K562 (cell line): ENCODE results near the gene KLRK1. TPM values are rescaled to one million over a fixed set of nuclear protein-coding genes. Genes with fewer than 3 reads are reported as not detected.

Experiments
- ATAC-seq: fragments of 200-7000 bp; cut with Tn5 transposase; 3 replicates; pipeline ENCODE4 v1.9.1; 2020; ENCODE audit warnings: moderate library complexity
- BruUV-seq: library from RNA; stranded (reverse); fragments of 400-500 nt; replicated peaks from 2 replicates; lab custom pipeline; 2021; lab: Mats Ljungman, UMichigan
- CTCF ChIA-PET: fragments of 300-600 bp; formaldehyde crosslinking; extraction: SDS; loops from one replicate; lab custom pipeline; 2021; ENCODE audit warnings: low intra/inter-chr PET ratio; lab: Yijun Ruan, JAX
- POLR2A ChIA-PET: fragments of 300-600, 350-650 bp; sonication (Branson Sonifier 250); formaldehyde crosslinking; extraction: SDS; loops from one replicate; lab custom pipeline; 2021; ENCODE audit warnings: antibody characterized with exemption, inconsistent platforms; lab: Yijun Ruan, JAX
- DNase-seq, 4 experiments: peaks; one replicate each; pipeline versions ENCODE4 v3.0.0 to v3.0.0-alpha.2; 2011 to 2018; ENCODE audit warnings: low spot score in 3 of 4, mixed read lengths in 3 of 4; ENCODE audit errors: extremely low read depth in 1 of 4
- FAIRE-seq: peaks from 2 replicates; lab custom pipeline; 2011; peaks lifted over from hg19 to GRCh38; lab: Jason Lieb, UNC
- H2AFZ ChIP-seq: 2 replicates; pipeline ENCODE4 v1.6.0; 2011; ENCODE audit warnings: low read depth, low read length, control low read depth, inconsistent platforms
- H3K27ac ChIP-seq: fragments of 200-600 bp; 3 replicates; pipeline ENCODE4 v1.8.0; 2011; ENCODE audit warnings: low read depth, mild to moderate bottlenecking, control low read depth, inconsistent platforms, low read length, moderate library complexity, mixed read lengths; ENCODE audit errors: extremely low read depth
- H3K27me3 ChIP-seq, 2 experiments: fragments of 300-600 bp in 1 of 2; 2 replicates in 1 of 2; 3 replicates in 1 of 2; pipeline versions ENCODE4 v1.6.0 to v1.8.0; 2011; ENCODE audit warnings: inconsistent platforms in 2 of 2, low read length in 2 of 2, mild to moderate bottlenecking in 1 of 2, mixed read lengths in 1 of 2, moderate library complexity in 1 of 2; ENCODE audit not compliant: control insufficient read depth in 2 of 2, insufficient read depth in 2 of 2
- H3K36me3 ChIP-seq: fragments of 300-600 bp; 3 replicates; pipeline ENCODE4 v1.8.0; 2011; ENCODE audit warnings: mild to moderate bottlenecking, low read length, inconsistent platforms; ENCODE audit not compliant: control insufficient read depth, insufficient read depth
- H3K4me1 ChIP-seq, 2 experiments: fragments of 200-600 bp in 1 of 2; replicated peaks in 1 of 2; 2 replicates in 1 of 2; 3 replicates in 1 of 2; pipeline versions ENCODE4 v1.5.1 to v1.8.0; 2011; ENCODE audit warnings: inconsistent platforms in 2 of 2, low read length in 2 of 2, mild to moderate bottlenecking in 1 of 2, mixed read lengths in 1 of 2, moderate library complexity in 1 of 2; ENCODE audit not compliant: control insufficient read depth in 2 of 2, insufficient read depth in 2 of 2
- H3K4me2 ChIP-seq: 2 replicates; pipeline ENCODE4 v1.6.1; 2011; ENCODE audit warnings: low read length, control low read depth, inconsistent platforms, mixed read lengths; ENCODE audit not compliant: insufficient read depth
- H3K4me3 ChIP-seq: fragments of 200-600 bp; sonication (generic), shearing (Covaris generic); 2 replicates; pipeline ENCODE4 v1.5.1; 2016; ENCODE audit warnings: control low read depth, inconsistent platforms
- H3K79me2 ChIP-seq: fragments of 200-600 bp; 3 replicates; pipeline ENCODE4 v1.8.0; 2011; ENCODE audit warnings: low read length, inconsistent platforms; ENCODE audit not compliant: control insufficient read depth, insufficient read depth
- H3K9ac ChIP-seq, 2 experiments: 2 replicates each; pipeline versions ENCODE4 v1.6.0 to v1.6.1; 2011; ENCODE audit warnings: low read depth in 2 of 2, low read length in 2 of 2, control low read depth in 1 of 2, inconsistent platforms in 1 of 2, mild to moderate bottlenecking in 1 of 2, mixed read lengths in 1 of 2; ENCODE audit not compliant: insufficient read depth in 1 of 2
- H3K9me1 ChIP-seq: one replicate; pipeline ENCODE4 v1.6.0; 2011; ENCODE audit warnings: inconsistent platforms, mild to moderate bottlenecking, low read length, moderate library complexity; ENCODE audit not compliant: control insufficient read depth, insufficient read depth
- H3K9me3 ChIP-seq: replicated peaks from 2 replicates; pipeline ENCODE4 v1.5.1; 2011; ENCODE audit warnings: low read depth, low read length, inconsistent platforms; ENCODE audit not compliant: control insufficient read depth, insufficient read depth
- H4K20me1 ChIP-seq: replicated peaks from 2 replicates; pipeline ENCODE4 v1.6.1; 2011; ENCODE audit warnings: low read length, inconsistent platforms, mixed read lengths; ENCODE audit not compliant: control insufficient read depth, insufficient read depth
- CBX1 ChIP-seq: sonication (generic); IDR thresholded peaks from 2 replicates; pipeline ENCODE4 v1.6.1; 2016; ENCODE audit warnings: antibody characterized with exemption, low read depth, mild to moderate bottlenecking
- HDGF ChIP-seq: fragments of 450-650 bp; IDR thresholded peaks from 2 replicates; pipeline ENCODE4 v1.6.1; 2016
- JUND ChIP-seq, 2 experiments: IDR thresholded peaks; 2 replicates in 1 of 2; 3 replicates in 1 of 2; pipeline ENCODE4 v1.6.1; 2011; ENCODE audit warnings: borderline replicate concordance in 2 of 2, low read depth in 2 of 2, low read length in 2 of 2, improper control_type of control experiment in 1 of 2, missing biosample characterization in 1 of 2, missing genetic modification characterization in 1 of 2, missing genetic modification reagents in 1 of 2
- MCM2 ChIP-seq: fragments of 450-650 bp; IDR thresholded peaks from 2 replicates; pipeline ENCODE4 v1.6.1; 2017; ENCODE audit warnings: low read depth, mild to moderate bottlenecking
- MIER1 ChIP-seq: fragments of 450-650 bp; IDR thresholded peaks from 2 replicates; pipeline ENCODE4 v1.6.1; 2016; ENCODE audit warnings: antibody characterized with exemption, mild to moderate bottlenecking, low read depth
- ZKSCAN3 ChIP-seq: fragments of 250-450 bp; sonication (Bioruptor Pico); IDR thresholded peaks from 2 replicates; pipeline ENCODE4 v1.4.0; 2020
- ZNF121 ChIP-seq: sonication (generic); formaldehyde crosslinking; conservative IDR thresholded peaks from 2 replicates; pipeline ENCODE4 v1.8.0; 2022; ENCODE audit warnings: missing genetic modification reagents
- ZNF197 ChIP-seq: fragments of 200-800 bp; sonication (Bioruptor generic); IDR thresholded peaks from 2 replicates; pipeline ENCODE4 v1.6.1; 2016; ENCODE audit warnings: low read depth, missing genetic modification characterization, missing compliant biosample characterization
- ZNF316 ChIP-seq: fragments of 450-650 bp; IDR thresholded peaks from 2 replicates; pipeline ENCODE4 v1.6.1; 2016
- ZNF79 ChIP-seq: fragments of 250-450 bp; sonication (Bioruptor Pico); IDR thresholded peaks from 2 replicates; pipeline ENCODE4 v1.4.0; 2020; ENCODE audit warnings: low read depth, mild to moderate bottlenecking, moderate library complexity
- WGBS: fragments of 100-300 bp; shearing (Covaris generic); methylation state at CpG from one replicate; pipeline ENCODE4 v1.1.6; 2016; ENCODE audit warnings: low coverage, mixed read lengths; ENCODE audit not compliant: insufficient coverage; ENCODE audit errors: missing lambda C conversion rate; 5-methylcytosine and 5-hydroxymethylcytosine counted together
- in situ Hi-C: fragments of 300-500 bp; cut with MboI; formaldehyde crosslinking; loops from 4 replicates; pipeline ENCODE4 v1.15.0; 2018; ENCODE audit warnings: inconsistent platforms, mixed read lengths
- intact Hi-C: fragments of 100-400 bp; cut with micrococcal nuclease; formaldehyde crosslinking; loops from 2 replicates; pipeline ENCODE4 v1.14.2; 2022
- polyA plus RNA-seq, 8 experiments: library from polyadenylated mRNA; depleted of rRNA in 4 of 8; stranded (reverse) in 5 of 8; unstranded in 3 of 8; fragments of >200 nt; fragmentation: Nextera tagmentation in 2 of 8; fragmentation: Illumina TruSeq in 1 of 8; extraction: Ambion mirVana in 2 of 8; extraction: Trizol in 1 of 8; gene quantifications; 2 replicates each; pipeline versions ENCODE4 v1.2.1 to v1.2.3, GENCODE V29; 2011 to 2014; ENCODE audit warnings: inconsistent platforms in 1 of 8, missing spikeins in 1 of 8
- total RNA-seq, 7 experiments: library from RNA; depleted of rRNA in 6 of 7; stranded (reverse); fragments of >200 nt in 6 of 7; fragmentation: Illumina TruSeq in 2 of 7; extraction: Trizol in 2 of 7; gene quantifications; 2 replicates each; pipeline versions ENCODE4 v1.2.1 to v1.2.3, GENCODE V29; 2011 to 2021; ENCODE audit warnings: low replicate concordance in 1 of 7
- TF ChIP-seq, protein P1 (sequence below), 2 experiments: IDR thresholded peaks; 2 replicates each; pipeline ENCODE4 v1.6.1; 2011; ENCODE audit warnings: borderline replicate concordance in 1 of 2, control low read depth in 1 of 2, low read depth in 1 of 2, low read length in 1 of 2, mild to moderate bottlenecking in 1 of 2, mixed read lengths in 1 of 2, moderate library complexity in 1 of 2; ENCODE audit not compliant: insufficient read depth in 1 of 2, insufficient read length in 1 of 2, poor library complexity in 1 of 2, severe bottlenecking in 1 of 2; ENCODE audit errors: extremely low read depth in 1 of 2
- TF ChIP-seq, protein P2 (sequence below): fragments of 450-650 bp; formaldehyde crosslinking; IDR thresholded peaks from 2 replicates; pipeline ENCODE4 v1.4.0; 2022; ENCODE audit warnings: missing genetic modification characterization
- TF ChIP-seq, protein P3 (sequence below): fragments of 250-450 bp; sonication (Bioruptor Pico); IDR thresholded peaks from 2 replicates; pipeline ENCODE4 v1.5.1; 2021; ENCODE audit warnings: mild to moderate bottlenecking
- TF ChIP-seq, protein P4 (sequence below): sonication (generic); formaldehyde crosslinking; IDR thresholded peaks from 2 replicates; pipeline ENCODE4 v1.8.0; 2023; ENCODE audit warnings: mild to moderate bottlenecking, missing genetic modification reagents

Gene KLRK1
- total and polyA plus RNA-seq, 9 of the 15 experiments (the other 6 are each of a cell fraction or from before 2014, with no cell fraction given): 0.03 to 0.09 (median 0.06) TPM; not detected in 3

DNA sequence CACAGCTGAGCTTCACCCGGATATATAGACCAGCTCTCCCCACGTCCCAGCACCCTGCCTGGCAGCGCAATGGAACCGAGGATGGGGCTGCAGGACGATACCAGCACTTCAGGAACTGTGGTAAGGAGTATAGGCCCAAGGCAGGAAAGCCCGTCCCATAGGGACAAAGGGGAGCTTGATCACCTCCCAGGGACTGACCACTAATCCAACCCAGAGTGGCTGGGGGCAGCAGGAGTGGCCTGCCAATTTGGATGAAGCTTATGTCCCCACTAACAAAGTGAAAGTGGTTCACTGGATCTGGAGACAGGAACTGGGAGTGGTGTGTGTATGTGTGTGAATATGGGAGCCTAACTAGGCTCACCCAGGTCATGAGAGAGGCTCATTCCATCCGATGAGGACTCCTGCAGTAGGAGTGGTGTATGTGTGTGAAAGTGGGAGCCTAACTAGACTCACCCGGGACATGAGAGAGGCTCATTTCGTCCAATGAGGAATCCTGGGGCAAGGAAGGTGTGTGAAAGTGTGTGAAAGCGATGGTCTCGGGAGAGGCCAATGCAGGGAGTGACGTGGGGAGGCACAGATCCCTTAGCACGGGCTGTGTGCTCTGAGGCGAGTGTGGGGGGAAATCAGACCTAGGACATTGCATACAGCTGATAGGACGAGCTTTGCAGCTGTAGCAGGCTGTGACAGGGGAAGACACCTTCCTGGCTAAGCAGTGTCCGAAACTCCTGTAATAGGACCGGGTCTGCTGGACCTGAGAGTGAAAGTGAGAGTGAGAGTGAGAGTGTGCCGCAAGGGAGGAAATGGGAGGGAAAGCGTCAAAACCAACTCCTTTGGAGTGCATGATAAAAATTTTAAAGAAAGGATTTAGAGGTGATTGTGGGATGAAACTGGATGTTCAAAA lies 25.7 kb downstream of the KLRK1 start:
- WGBS: under 1% methylated on average over 18 of the region's 19 CpGs
- Histone ChIP-seq H3K4me1 (peaks cover 2 to 18% of the 10 kb centered on the region in 2 experiments; a peak in 4 of 5 replicates), H3K4me3 (peak overlapping the region; percentile 65), H3K9ac (peak overlapping the region; percentile 91 to 92), H4K20me1 (no peaks in the 10 kb centered on the region), H3K79me2 (peaks cover 31% of the 10 kb centered on the region), H3K27ac (peak overlapping the region; percentile 99), H2AFZ (peak overlapping the region; percentile 91), H3K4me2 (peak overlapping the region; percentile 97), H3K36me3 (no peaks in the 10 kb centered on the region; the same call in 2 of the 3 replicates), H3K27me3 (no peaks in the 10 kb centered on the region), H3K9me3 (peaks cover 6% of the 10 kb centered on the region), H3K9me1 (no peaks in the 10 kb centered on the region)
- intact Hi-C loops (no loop called here), in situ Hi-C loops (no loop called here)
- DNase-seq: peak; percentile 19 to 70 (median 38)
- peak; percentile 73 for FAIRE-seq
- ChIA-PET CTCF (no interaction called here), POLR2A (interaction anchor here (0.6 kb wide), 1 partner anchor 776 kb away, joined by 4 read pairs; no protein-coding TSS in a partner anchor)
- peak; percentile 76 for ATAC-seq
- BruUV-seq: TSS peak; percentile 69
- TF ChIP-seq MIER1: no peak
- TF ChIP-seq, protein P1, sequence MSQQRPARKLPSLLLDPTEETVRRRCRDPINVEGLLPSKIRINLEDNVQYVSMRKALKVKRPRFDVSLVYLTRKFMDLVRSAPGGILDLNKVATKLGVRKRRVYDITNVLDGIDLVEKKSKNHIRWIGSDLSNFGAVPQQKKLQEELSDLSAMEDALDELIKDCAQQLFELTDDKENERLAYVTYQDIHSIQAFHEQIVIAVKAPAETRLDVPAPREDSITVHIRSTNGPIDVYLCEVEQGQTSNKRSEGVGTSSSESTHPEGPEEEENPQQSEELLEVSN (IDR thresholded peaks at IDR 0.05; ENCODE audit: borderline replicate concordance in 1 of 2, extremely low read depth in 1 of 2, insufficient read depth in 1 of 2, insufficient read length in 1 of 2, low read depth in 1 of 2, low read length in 1 of 2, poor library complexity in 1 of 2, severe bottlenecking in 1 of 2): peak in 1 of 2 experiments; percentile 22
- TF ChIP-seq, protein P2, sequence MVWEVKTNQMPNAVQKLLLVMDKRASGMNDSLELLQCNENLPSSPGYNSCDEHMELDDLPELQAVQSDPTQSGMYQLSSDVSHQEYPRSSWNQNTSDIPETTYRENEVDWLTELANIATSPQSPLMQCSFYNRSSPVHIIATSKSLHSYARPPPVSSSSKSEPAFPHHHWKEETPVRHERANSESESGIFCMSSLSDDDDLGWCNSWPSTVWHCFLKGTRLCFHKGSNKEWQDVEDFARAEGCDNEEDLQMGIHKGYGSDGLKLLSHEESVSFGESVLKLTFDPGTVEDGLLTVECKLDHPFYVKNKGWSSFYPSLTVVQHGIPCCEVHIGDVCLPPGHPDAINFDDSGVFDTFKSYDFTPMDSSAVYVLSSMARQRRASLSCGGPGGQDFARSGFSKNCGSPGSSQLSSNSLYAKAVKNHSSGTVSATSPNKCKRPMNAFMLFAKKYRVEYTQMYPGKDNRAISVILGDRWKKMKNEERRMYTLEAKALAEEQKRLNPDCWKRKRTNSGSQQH (CRISPR knock-in tag): no peak
- no peak for TF ChIP-seq MCM2
- no peak for TF ChIP-seq ZNF197 (CRISPR knock-in tag)
- TF ChIP-seq ZKSCAN3 (CRISPR knock-in tag): no peak
- no peak for TF ChIP-seq ZNF121 (CRISPR knock-in tag)
- TF ChIP-seq JUND (IDR thresholded peaks at IDR 0.05; ENCODE audit: borderline replicate concordance, low read depth, low read length): no peak
- no peak for TF ChIP-seq JUND (tag; IDR thresholded peaks at IDR 0.05; ENCODE audit: borderline replicate concordance, low read depth, low read length)
- TF ChIP-seq HDGF: 0 out of 2 replicates have a peak, but pooled peaks have one; percentile 55
- no peak for TF ChIP-seq ZNF316
- TF ChIP-seq ZNF79 (CRISPR knock-in tag): no peak
- TF ChIP-seq, protein P3, sequence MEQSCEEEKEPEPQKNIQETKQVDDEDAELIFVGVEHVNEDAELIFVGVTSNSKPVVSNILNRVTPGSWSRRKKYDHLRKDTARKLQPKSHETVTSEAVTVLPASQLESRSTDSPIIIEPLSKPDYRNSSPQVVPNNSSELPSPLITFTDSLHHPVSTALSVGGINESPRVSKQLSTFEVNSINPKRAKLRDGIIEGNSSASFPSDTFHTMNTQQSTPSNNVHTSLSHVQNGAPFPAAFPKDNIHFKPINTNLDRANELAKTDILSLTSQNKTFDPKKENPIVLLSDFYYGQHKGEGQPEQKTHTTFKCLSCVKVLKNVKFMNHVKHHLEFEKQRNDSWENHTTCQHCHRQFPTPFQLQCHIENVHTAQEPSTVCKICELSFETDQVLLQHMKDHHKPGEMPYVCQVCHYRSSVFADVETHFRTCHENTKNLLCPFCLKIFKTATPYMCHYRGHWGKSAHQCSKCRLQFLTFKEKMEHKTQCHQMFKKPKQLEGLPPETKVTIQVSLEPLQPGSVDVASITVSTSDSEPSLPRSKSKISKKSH (CRISPR knock-in tag): no peak
- no peak for TF ChIP-seq CBX1
- TF ChIP-seq, protein P4, sequence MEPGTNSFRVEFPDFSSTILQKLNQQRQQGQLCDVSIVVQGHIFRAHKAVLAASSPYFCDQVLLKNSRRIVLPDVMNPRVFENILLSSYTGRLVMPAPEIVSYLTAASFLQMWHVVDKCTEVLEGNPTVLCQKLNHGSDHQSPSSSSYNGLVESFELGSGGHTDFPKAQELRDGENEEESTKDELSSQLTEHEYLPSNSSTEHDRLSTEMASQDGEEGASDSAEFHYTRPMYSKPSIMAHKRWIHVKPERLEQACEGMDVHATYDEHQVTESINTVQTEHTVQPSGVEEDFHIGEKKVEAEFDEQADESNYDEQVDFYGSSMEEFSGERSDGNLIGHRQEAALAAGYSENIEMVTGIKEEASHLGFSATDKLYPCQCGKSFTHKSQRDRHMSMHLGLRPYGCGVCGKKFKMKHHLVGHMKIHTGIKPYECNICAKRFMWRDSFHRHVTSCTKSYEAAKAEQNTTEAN (CRISPR knock-in tag): no peak
